ENCODE data around the gene MDC1. TPM values are rescaled to one million over a fixed set of nuclear protein-coding genes. Genes with fewer than 3 reads are reported as not detected.

MDC1 gene
- polyA plus RNA-seq, 6 donors from 2014 or later: 2.0 to 8.3 (median 3.5) TPM

DNA sequence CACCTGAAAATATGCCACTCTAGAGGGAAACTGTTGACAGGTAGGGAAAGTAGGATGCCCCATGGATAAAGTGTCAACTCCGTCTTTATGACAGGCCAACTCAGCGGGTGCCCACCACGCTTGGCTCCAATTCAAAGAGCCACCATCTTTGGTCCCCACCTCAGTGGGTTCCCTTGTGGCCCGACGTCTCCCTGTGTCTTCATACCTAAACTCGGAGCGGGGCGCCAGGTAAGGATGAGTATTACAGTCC is 277 bp downstream of the MDC1 start:
- no peak for DNase-seq
- Mint-ChIP-seq H3K27me3 (no peaks in the 10 kb centered on the region), H3K36me3 (peaks cover 19 to 25% of the 10 kb centered on the region in 2 donors), H3K27ac (peak overlapping the region; percentile 96 to 99 (median 98)), H3K4me1 (peaks cover 40 to 56% (median 41%) of the 10 kb centered on the region in 3 donors), H3K4me3 (peak overlapping the region; percentile 89 to 99 (median 95)), H3K9me3 (no peaks in the 10 kb centered on the region)
- ATAC-seq (ENCODE audit: low read depth in 2 of 2): no peak

DNA sequence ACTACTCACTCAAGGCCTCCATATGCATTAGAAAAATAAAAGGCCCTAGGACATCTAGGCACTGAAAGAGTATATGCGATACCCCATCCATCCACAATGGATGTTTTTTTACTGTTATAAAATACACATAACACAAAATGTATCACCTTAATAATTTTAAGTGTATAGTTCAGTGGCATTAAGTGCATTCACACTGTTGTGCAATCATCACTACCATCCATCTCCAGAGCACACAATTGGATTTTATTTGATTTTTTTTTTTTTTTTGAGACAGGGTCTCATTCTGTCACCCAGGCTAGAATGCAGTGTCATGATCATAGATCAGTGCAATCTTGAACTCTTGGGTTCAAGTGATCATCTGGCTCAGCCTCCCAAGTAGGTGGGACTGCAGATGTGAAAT is 2.8 kb downstream of the MDC1 start:
- Mint-ChIP-seq H3K27me3 (no peaks in the 10 kb centered on the region), H3K4me1 (peaks cover 30 to 46% (median 32%) of the 10 kb centered on the region in 3 donors), H3K9me3 (no peaks in the 10 kb centered on the region), H3K36me3 (peaks cover 23 to 29% of the 10 kb centered on the region in 2 donors), H3K27ac (no peak overlapping the region), H3K4me3 (peak overlapping the region in 1 of 8 donors; percentile 56)
- no peak for DNase-seq
- no peak for ATAC-seq (ENCODE audit: low read depth in 2 of 2)

DNA sequence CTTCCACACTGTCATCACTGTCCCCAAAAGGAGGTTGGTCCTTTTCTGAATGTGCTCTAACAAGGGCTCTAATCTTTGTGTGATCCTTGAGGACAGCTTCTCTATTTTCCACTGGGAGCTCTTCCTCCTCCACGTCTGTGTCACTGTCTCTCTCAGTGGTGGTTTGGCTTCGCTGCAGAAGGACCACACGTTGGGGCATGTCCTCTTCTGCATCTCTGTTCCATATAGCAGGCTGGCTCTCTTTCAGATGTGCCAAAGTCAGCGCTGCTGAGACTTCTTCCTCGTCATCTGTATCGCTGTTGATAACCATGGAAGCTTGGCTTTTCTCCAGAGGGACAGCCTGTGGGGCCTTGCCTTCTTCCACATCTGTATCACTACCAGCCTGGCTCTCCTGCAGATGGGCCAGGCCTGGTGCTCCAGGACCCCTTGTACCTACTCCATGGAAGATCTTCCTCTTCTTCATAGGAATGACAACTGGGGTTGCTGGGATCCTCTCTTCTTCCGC is 4.6 kb downstream of the MDC1 start:
- Mint-ChIP-seq H3K27me3 (no peaks in the 10 kb centered on the region), H3K9me3 (no peaks in the 10 kb centered on the region), H3K4me3 (no peak overlapping the region), H3K27ac (peak overlapping the region in 3 of 6 donors; percentile 62 to 79 (median 66)), H3K4me1 (peaks cover 32 to 38% (median 35%) of the 10 kb centered on the region in 3 donors), H3K36me3 (peaks cover 32 to 36% of the 10 kb centered on the region in 2 donors)
- ATAC-seq (ENCODE audit: low read depth in 2 of 2): no peak
- no peak for DNase-seq

DNA sequence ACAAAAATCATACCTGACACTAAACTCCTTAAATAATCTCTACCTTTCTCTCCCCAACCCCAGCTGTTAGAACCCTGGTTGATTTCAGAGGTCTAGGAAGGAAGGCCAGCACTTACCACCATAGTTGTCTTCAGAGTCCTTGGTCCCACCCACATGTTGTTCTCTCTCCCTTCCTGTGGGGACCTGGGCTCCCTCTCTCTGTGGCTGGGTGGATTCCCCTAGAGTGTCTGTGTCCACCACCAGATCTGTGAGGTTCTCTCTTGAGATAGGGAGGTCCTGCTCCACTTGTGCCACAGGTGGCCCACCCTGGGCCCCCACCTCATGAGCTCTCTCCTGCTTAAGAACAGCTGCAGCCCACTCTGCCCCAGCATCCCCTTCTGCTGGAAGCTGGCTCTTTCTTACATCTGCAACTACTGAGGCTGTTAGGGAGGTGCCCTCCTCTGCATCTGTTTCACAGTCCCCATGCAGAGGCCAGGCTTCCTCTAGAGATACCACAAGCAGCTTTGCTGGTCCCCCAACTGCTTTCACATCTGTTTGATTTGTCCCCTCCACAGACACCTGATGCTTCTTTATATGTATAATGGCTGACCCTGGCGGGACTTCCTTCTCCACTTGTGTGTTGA is 5.2 kb downstream of the MDC1 start:
- no peaks in the 10 kb centered on the region for H3K27me3 Mint-ChIP-seq
- no peak for ATAC-seq (ENCODE audit: low read depth in 2 of 2)
- peak overlapping the region in 3 of 6 donors; percentile 28 to 79 (median 66) for H3K27ac Mint-ChIP-seq
- peak overlapping the region in 1 of 8 donors; percentile 53 for H3K4me3 Mint-ChIP-seq
- H3K4me1 Mint-ChIP-seq: peaks cover 25 to 31% (median 30%) of the 10 kb centered on the region in 3 donors
- H3K9me3 Mint-ChIP-seq: no peaks in the 10 kb centered on the region
- H3K36me3 Mint-ChIP-seq: peaks cover 38% of the 10 kb centered on the region in 2 donors
- DNase-seq: no peak

DNA sequence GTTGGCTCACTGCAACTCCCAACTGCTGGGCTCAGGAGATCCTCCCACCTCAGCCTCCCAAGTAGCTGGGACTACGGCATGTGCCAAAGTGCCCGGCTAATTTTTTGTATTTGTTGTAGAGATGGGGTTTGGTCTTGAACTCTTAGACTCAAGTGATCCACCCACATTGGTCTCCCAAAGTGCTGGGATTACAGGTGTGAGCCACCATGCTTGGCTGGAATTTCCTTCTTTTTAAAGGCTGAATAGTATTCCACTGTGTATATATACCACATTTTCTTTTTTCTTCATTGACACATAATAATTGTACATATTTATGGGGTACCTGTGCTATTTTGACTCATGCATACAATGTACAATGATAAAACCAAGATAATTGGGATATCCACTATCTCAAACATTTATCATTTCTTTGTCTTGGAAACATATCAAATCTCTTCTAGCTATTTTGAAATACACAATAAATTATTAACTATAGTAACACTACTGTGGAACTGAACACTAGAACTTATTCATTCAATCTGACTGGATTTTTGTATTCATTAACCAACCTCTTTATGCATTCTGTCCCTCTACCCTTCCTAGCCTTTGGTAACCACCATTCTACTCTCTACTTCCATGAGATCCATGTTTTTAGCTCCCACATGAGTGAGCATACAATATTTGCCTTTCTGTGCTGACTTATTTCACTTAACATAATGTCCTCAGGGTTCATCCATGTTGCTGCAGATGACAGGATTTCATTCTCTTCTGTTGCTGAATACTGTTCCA is 7.8 kb downstream of the MDC1 start:
- ATAC-seq (ENCODE audit: low read depth in 2 of 2): no peak
- H3K27ac Mint-ChIP-seq: no peak overlapping the region

DNA sequence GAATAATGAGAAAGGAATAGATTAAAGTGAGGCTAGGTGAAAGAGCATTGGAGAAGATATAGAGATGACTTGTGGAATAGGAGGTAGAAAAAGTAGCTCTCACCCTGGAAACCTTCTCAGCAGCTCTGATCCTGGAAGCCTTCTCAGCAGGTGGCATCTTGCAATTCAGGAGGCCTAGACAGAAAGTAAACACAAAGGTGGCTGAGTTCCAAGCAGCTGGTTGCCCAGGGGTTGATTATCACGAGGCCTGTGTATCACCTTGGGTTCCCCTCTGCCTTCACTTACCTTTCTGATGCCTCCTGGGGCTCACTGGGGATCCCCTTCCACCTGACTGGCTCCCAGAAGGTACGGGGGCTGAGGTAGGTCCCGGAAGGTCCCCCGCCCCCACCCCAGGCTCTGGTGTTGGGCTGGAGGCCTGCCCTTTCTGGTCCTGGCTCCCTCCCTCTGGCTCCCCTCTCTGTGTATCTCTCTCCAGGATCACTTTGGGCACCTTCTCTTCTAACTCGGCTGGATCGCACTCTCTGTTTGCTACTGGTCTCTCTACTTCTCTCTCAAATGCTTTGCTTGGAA is 9.7 kb downstream of the MDC1 start:
- H3K4me1 Mint-ChIP-seq: peaks cover 14 to 23% (median 21%) of the 10 kb centered on the region in 3 donors
- ATAC-seq (ENCODE audit: low read depth in 2 of 2) (no peak), DNase-seq (no peak)
- H3K27me3 Mint-ChIP-seq: no peaks in the 10 kb centered on the region
- no peak overlapping the region for H3K4me3 Mint-ChIP-seq
- H3K36me3 Mint-ChIP-seq: peaks cover 34 to 59% of the 10 kb centered on the region in 2 donors
- no peaks in the 10 kb centered on the region for H3K9me3 Mint-ChIP-seq
- H3K27ac Mint-ChIP-seq: peak overlapping the region in 2 of 6 donors; percentile 4 to 84

More for the DNA sequence above, 7.8 kb downstream of the MDC1 start:
- peaks cover 17 to 24% (median 21%) of the 10 kb centered on the region in 3 donors for H3K4me1 Mint-ChIP-seq
- no peaks in the 10 kb centered on the region for H3K9me3 Mint-ChIP-seq
- no peak overlapping the region for H3K4me3 Mint-ChIP-seq
- DNase-seq: no peak
- peaks cover 33 to 56% of the 10 kb centered on the region in 2 donors for H3K36me3 Mint-ChIP-seq
- H3K27me3 Mint-ChIP-seq: no peaks in the 10 kb centered on the region

DNA sequence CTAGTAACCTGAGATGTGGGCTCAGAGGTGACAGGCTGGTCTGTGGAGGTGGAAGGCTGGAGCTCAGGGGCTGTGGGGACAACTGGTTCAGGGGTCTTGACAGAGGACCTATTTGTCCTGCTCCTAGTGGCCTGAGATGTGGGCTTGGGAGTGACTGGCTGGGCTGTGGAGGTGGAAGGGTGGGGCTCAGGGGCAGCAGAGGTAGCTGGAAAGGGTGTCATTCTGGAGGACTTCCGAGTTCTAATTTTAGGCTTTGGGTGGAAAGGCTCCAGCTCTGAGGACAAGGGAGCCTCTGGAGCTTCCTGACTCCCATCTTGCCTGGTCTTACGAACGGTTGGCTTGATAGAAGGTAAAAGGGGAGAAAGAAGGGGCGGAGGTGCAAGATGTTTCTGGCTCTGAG is 11.5 kb downstream of the MDC1 start:
- ATAC-seq (ENCODE audit: low read depth in 2 of 2) (no peak), DNase-seq (no peak)
- Mint-ChIP-seq H3K36me3 (peaks cover 24 to 53% of the 10 kb centered on the region in 2 donors), H3K27me3 (no peaks in the 10 kb centered on the region), H3K9me3 (no peaks in the 10 kb centered on the region), H3K4me1 (peaks cover 6 to 16% (median 15%) of the 10 kb centered on the region in 3 donors), H3K27ac (peak overlapping the region in 3 of 6 donors; percentile 14 to 70 (median 50)), H3K4me3 (no peak overlapping the region)

DNA sequence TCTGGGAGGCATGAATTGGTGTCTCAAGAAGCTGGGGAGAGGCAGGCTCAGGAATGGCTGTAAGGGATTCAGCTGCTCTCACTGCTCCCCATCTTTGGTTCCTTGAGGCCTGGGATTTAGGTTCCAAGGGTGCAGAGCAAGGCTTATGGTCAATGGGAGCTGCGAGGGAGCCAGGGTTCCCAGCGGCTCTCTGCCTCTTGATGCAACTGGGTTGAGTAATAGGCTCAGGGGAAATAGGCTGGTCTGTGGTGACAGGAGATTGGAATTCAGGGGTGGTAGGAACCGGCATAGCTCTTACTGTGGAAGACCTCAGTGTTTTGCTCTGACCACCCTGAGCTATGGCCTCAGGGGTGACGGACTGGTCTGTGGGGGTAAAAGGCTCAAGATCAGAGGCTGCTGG is 13.3 kb downstream of the MDC1 start:
- Mint-ChIP-seq H3K4me1 (peaks cover 6 to 16% (median 15%) of the 10 kb centered on the region in 3 donors), H3K9me3 (no peaks in the 10 kb centered on the region), H3K36me3 (peaks cover 24 to 53% of the 10 kb centered on the region in 2 donors), H3K27ac (peak overlapping the region in 3 of 6 donors; percentile 39 to 71 (median 40)), H3K4me3 (no peak overlapping the region), H3K27me3 (no peaks in the 10 kb centered on the region)
- DNase-seq (no peak), ATAC-seq (ENCODE audit: low read depth in 2 of 2) (no peak)

DNA sequence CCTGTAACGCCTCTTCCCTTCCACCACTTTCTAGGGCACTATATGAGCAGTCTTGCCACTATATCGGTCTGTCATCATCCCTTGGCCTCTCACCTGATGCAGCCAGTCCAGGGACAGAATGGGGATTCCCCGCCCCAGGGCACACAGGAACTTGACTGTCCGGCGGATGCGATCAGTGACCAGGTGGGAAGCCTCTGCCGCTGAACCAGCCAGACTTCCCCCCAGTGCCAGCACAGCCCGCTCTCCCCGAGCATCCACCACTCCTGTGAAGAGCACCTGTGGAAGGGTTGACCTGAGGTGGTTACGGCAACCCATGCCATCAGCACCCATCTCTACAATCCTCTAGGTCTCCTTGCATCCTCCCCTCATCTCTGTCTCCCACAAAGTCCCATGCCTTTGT is 14.1 kb downstream of the MDC1 start:
- H3K27ac Mint-ChIP-seq: no peak overlapping the region
- peaks cover 6 to 14% (median 13%) of the 10 kb centered on the region in 3 donors for H3K4me1 Mint-ChIP-seq
- ATAC-seq (ENCODE audit: low read depth in 2 of 2) (no peak), DNase-seq (no peak)
- H3K9me3 Mint-ChIP-seq: no peaks in the 10 kb centered on the region
- peaks cover 22 to 50% of the 10 kb centered on the region in 2 donors for H3K36me3 Mint-ChIP-seq
- H3K27me3 Mint-ChIP-seq: no peaks in the 10 kb centered on the region
- no peak overlapping the region for H3K4me3 Mint-ChIP-seq

DNA sequence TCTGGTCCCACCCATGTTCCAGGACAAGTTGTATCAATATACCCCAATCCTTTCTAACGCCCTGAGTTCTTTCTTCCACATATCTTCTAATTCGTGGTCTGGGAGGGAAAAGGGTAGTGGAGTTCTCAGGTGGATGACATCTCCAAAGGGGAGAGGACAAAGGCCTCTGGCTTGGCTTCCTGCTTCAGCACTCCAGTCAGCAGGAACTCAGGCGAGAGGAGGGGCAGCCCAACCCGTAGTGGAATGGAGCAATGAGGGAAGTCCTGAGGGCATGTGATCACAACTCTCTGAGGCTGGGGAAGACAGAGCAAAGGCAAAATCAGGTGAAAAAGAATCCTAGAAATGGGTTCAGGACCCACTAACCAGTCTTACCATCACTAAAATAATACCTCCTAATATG is 16.7 kb downstream of the MDC1 start:
- H3K4me3 Mint-ChIP-seq: no peak overlapping the region
- DNase-seq (no peak), ATAC-seq (ENCODE audit: low read depth in 2 of 2) (no peak)
- H3K27me3 Mint-ChIP-seq: no peaks in the 10 kb centered on the region
- peaks cover 6 to 11% (median 9%) of the 10 kb centered on the region in 3 donors for H3K4me1 Mint-ChIP-seq
- peaks cover 11 to 31% of the 10 kb centered on the region in 2 donors for H3K36me3 Mint-ChIP-seq
- H3K27ac Mint-ChIP-seq: no peak overlapping the region
- no peaks in the 10 kb centered on the region for H3K9me3 Mint-ChIP-seq

DNA sequence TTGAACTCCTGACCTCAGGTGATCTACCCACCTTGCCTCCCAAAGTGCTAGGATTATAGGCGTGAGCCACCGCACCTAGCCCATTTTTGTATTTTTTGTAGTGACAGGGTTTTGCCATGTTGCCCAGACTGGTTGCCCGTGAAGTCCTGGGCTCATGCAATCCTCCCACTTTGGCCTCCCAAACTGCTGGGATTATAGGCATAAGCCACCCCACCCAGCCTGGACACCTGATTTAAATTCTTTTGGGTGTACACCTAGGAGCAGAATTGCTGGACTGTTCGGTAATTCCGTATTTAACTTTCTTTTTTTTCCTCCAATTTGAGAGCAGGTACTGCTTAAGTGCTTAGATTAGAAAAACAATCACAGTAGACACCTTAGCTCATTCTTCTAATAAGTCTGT is 20.6 kb downstream of the MDC1 start:
- no peaks in the 10 kb centered on the region for H3K9me3 Mint-ChIP-seq
- DNase-seq (no peak), ATAC-seq (ENCODE audit: low read depth in 2 of 2) (no peak)
- H3K36me3 Mint-ChIP-seq: no peaks in the 10 kb centered on the region
- peak overlapping the region in 1 of 6 donors; percentile 44 for H3K27ac Mint-ChIP-seq
- H3K4me3 Mint-ChIP-seq: no peak overlapping the region
- no peaks in the 10 kb centered on the region for H3K27me3 Mint-ChIP-seq
- peaks cover 5 to 8% (median 8%) of the 10 kb centered on the region in 3 donors for H3K4me1 Mint-ChIP-seq

DNA sequence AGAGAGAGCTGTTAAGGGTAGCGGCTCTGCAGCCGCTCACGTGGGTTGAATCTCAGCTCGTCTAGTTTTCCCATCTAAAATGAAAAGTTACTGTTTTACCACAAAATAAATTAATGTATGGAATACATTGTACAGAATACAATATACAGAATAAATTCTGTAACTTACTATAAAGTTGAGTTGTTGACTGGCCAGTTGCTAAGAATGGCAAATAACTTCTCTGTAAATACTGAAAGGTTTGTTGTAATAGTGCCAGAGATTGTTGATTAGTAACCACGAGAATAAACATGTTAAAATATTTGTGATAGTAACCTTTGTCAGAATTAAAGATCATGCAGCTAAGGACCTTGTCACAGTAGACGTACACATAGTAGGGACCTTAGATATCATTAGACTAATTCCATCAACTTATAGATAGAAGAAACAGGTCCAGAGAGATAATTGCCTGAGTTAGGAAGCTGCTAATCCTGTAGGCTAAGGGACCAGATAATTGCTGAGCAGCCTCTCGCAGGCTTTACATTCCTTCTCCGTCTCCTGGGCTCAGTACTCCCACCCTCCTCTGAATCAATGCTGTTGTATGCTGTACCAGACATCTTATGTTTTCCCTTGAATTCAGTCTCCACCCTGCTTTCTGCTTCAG is 25.8 kb downstream of the MDC1 start:
- H3K27ac Mint-ChIP-seq: peak overlapping the region in 5 of 6 donors; percentile 29 to 95 (median 72)
- H3K27me3 Mint-ChIP-seq: no peaks in the 10 kb centered on the region
- H3K36me3 Mint-ChIP-seq: peaks cover 0 to 3% of the 10 kb centered on the region in 2 donors
- H3K4me3 Mint-ChIP-seq: peak overlapping the region; percentile 90 to 100 (median 96)
- H3K4me1 Mint-ChIP-seq: peaks cover 45 to 49% (median 46%) of the 10 kb centered on the region in 3 donors
- ATAC-seq (ENCODE audit: low read depth in 2 of 2) (no peak), DNase-seq (no peak)
- H3K9me3 Mint-ChIP-seq: no peaks in the 10 kb centered on the region

All from naive B cell (primary cell).